Stimulated activated CD4-positive, alpha-beta T cell treated with anti-CD3 and anti-CD28 coated beads, Interleukin-2, amount 100 ng/mL, for 48 hours (primary cell): Measurements from ENCODE around the gene FRMD5.

Source experiments
- DNase-seq, 2 donors: peaks; one replicate each; pipeline ENCODE4 v3.0.0-alpha.2; 2020

FRMD5 gene

GRCh38 chr15:43920254-43920600 lies 274.8 kb downstream of the FRMD5 start:
- DNase-seq = no peak

- DNase-seq = no peak
Measured at GRCh38 chr15:43919540-43920253, 275.4 kb downstream of the FRMD5 start.

- DNase-seq = no peak
Measured at GRCh38 chr15:43918717-43919116, 276.4 kb downstream of the FRMD5 start.

GRCh38 chr15:43916326-43916660 lies 278.8 kb downstream of the FRMD5 start:
- no peak for DNase-seq

GRCh38 chr15:43915631-43916325 lies 279.3 kb downstream of the FRMD5 start:
- DNase-seq = no peak

- DNase-seq = no peak
Measured at GRCh38 chr15:43913941-43914340, 281.1 kb downstream of the FRMD5 start.

GRCh38 chr15:43913026-43913780 lies 281.9 kb downstream of the FRMD5 start:
- no peak for DNase-seq

- no peak for DNase-seq
Measured at GRCh38 chr15:43912208-43912607, 282.9 kb downstream of the FRMD5 start.

GRCh38 chr15:43911235-43911781 lies 283.8 kb downstream of the FRMD5 start:
- DNase-seq = no peak

- DNase-seq = no peak
Measured at GRCh38 chr15:43908516-43909050, 286.5 kb downstream of the FRMD5 start.

GRCh38 chr15:43905755-43906154 lies 289.3 kb downstream of the FRMD5 start:
- no peak for DNase-seq

GRCh38 chr15:43903864-43904290 lies 291.2 kb downstream of the FRMD5 start:
- DNase-seq = peak; percentile 67

GRCh38 chr15:43901495-43901894 lies 293.6 kb downstream of the FRMD5 start:
- no peak for DNase-seq

GRCh38 chr15:43900996-43901395 lies 294.1 kb downstream of the FRMD5 start:
- DNase-seq = no peak

GRCh38 chr15:43899928-43900327 lies 295.1 kb downstream of the FRMD5 start:
- DNase-seq = no peak

GRCh38 chr15:43898891-43899290 lies 296.2 kb downstream of the FRMD5 start:
- DNase-seq = no peak

GRCh38 chr15:43896543-43896942 lies 298.5 kb downstream of the FRMD5 start:
- DNase-seq = no peak

GRCh38 chr15:43895586-43895985 lies 299.5 kb downstream of the FRMD5 start:
- no peak for DNase-seq

- DNase-seq = no peak
Measured at GRCh38 chr15:43893956-43894355, 301.1 kb downstream of the FRMD5 start.

GRCh38 chr15:43889042-43889441 lies 306.0 kb downstream of the FRMD5 start:
- no peak for DNase-seq

- DNase-seq = no peak
Measured at GRCh38 chr15:43887901-43888300, 307.2 kb downstream of the FRMD5 start.

GRCh38 chr15:43886558-43886957 lies 308.5 kb downstream of the FRMD5 start:
- DNase-seq = no peak

- DNase-seq = no peak
Measured at GRCh38 chr15:43883571-43883970, 311.5 kb downstream of the FRMD5 start.
